CD8-positive, alpha-beta memory T cell (primary cell): ENCODE measurements around the gene RTN3. TPM values are rescaled to one million over a fixed set of nuclear protein-coding genes. Genes with fewer than 3 reads are reported as not detected.
"Not testable (repeated sequence)": the region's sequence is repeated elsewhere in the genome, so short reads cannot be mapped to it uniquely, and the experiment has no call there.

Source experiments
- CTCF ChIA-PET: fragments of 350-600 bp; sonication (Branson Sonifier 250); formaldehyde crosslinking; loops from one replicate; lab custom pipeline; 2021; ENCODE audit warnings: antibody characterized with exemption; lab: Charles Lee
- POLR2A ChIA-PET: fragments of 350-600 bp; sonication (Branson Sonifier 250); formaldehyde crosslinking; loops from one replicate; lab custom pipeline; 2021; ENCODE audit warnings: antibody characterized with exemption; lab: Charles Lee
- DNase-seq, 5 donors: peaks; one replicate each; pipeline versions ENCODE4 v3.0.0 to v3.0.0-alpha.2; 2020 to 2022; ENCODE audit warnings: mixed read lengths in 1 of 5
- H3K27ac ChIP-seq: one replicate; pipeline ENCODE4 v1.7.0; 2013; ENCODE audit warnings: low read depth, mild to moderate bottlenecking, low read length, moderate library complexity
- H3K27me3 ChIP-seq: 2 replicates; pipeline ENCODE4 v1.7.0; 2013; ENCODE audit warnings: low read length, mild to moderate bottlenecking; ENCODE audit not compliant: insufficient read depth, poor library complexity, severe bottlenecking
- H3K36me3 ChIP-seq: 2 replicates; pipeline ENCODE4 v1.7.0; 2013; ENCODE audit warnings: mild to moderate bottlenecking, low read length, moderate library complexity; ENCODE audit not compliant: insufficient read depth
- H3K4me1 ChIP-seq: 2 replicates; pipeline ENCODE4 v1.7.0; 2013; ENCODE audit warnings: mild to moderate bottlenecking, low read length, moderate library complexity; ENCODE audit not compliant: insufficient read depth
- H3K4me3 ChIP-seq: 2 replicates; pipeline ENCODE4 v1.7.0; 2013; ENCODE audit warnings: mild to moderate bottlenecking, low read length
- H3K9me3 ChIP-seq: 2 replicates; pipeline ENCODE4 v1.7.0; 2013; ENCODE audit warnings: mild to moderate bottlenecking, low read length
- H3K27ac Mint-ChIP-seq, 8 donors: one replicate each; pipeline ENCODE4 v1.8.0; 2020 to 2021; ENCODE audit warnings: mixed read lengths in 8 of 8, mild to moderate bottlenecking in 6 of 8, inconsistent platforms in 3 of 8, moderate library complexity in 3 of 8
- H3K27me3 Mint-ChIP-seq, 2 donors: one replicate each; pipeline ENCODE4 v1.8.0; 2020 to 2021; ENCODE audit warnings: mixed read lengths in 2 of 2, mild to moderate bottlenecking in 1 of 2, moderate library complexity in 1 of 2
- H3K36me3 Mint-ChIP-seq, 3 donors: one replicate each; pipeline ENCODE4 v1.8.0; 2020 to 2021; ENCODE audit warnings: mixed read lengths in 3 of 3, inconsistent platforms in 1 of 3, mild to moderate bottlenecking in 1 of 3
- H3K4me1 Mint-ChIP-seq, 3 donors: one replicate each; pipeline ENCODE4 v1.8.0; 2020 to 2021; ENCODE audit warnings: mixed read lengths in 3 of 3, inconsistent platforms in 1 of 3, mild to moderate bottlenecking in 1 of 3
- H3K4me3 Mint-ChIP-seq, 7 donors: one replicate each; pipeline ENCODE4 v1.8.0; 2020 to 2021; ENCODE audit warnings: mixed read lengths in 7 of 7, mild to moderate bottlenecking in 6 of 7, moderate library complexity in 4 of 7, inconsistent platforms in 2 of 7
- H3K9me3 Mint-ChIP-seq, 5 donors: one replicate each; pipeline ENCODE4 v1.8.0; 2020 to 2022; ENCODE audit warnings: mixed read lengths in 5 of 5, mild to moderate bottlenecking in 3 of 5, moderate library complexity in 2 of 5, inconsistent platforms in 1 of 5
- polyA plus RNA-seq: library from polyadenylated mRNA; unstranded; fragments of 300-500 nt; fragmentation: Illumina TruSeq; gene quantifications from one replicate; pipeline ENCODE4 v1.2.3, GENCODE V29; 2021
- total RNA-seq, 2 experiments: library from RNA; stranded (reverse); gene quantifications; one replicate each; pipeline ENCODE4 v1.2.3, GENCODE V29; 2021

Gene RTN3
- total and polyA plus RNA-seq, 3 experiments from 2014 or later, result 46.5 to 48.5 (median 48.4) TPM

- DNase-seq, result peak in 4 of 5 donors; percentile 11 to 55 (median 36)
- Mint-ChIP-seq H3K27me3 (peaks cover 4% of the 10 kb centered on the region in 2 donors), H3K4me1 (peaks cover 8 to 17% (median 9%) of the 10 kb centered on the region in 3 donors), H3K36me3 (peaks cover 0 to 7% (median 0%) of the 10 kb centered on the region in 3 donors), H3K9me3 (no peaks in the 10 kb centered on the region), H3K27ac (peak overlapping the region in 7 of 8 donors; percentile 23 to 91 (median 83)), H3K4me3 (peak overlapping the region; percentile 87 to 99 (median 95))
- H3K27me3 ChIP-seq, result no peaks in the 10 kb centered on the region
- no peaks in the 10 kb centered on the region for H3K9me3 ChIP-seq
- peak overlapping the region; percentile 64 for H3K27ac ChIP-seq
- POLR2A ChIA-PET, result interaction anchor here (0.7 kb wide), 2 partner anchors 71 to 911 kb away, joined by 3 read pairs; no protein-coding TSS in a partner anchor
- H3K36me3 ChIP-seq, result no peaks in the 10 kb centered on the region
- H3K4me3 ChIP-seq, result peak overlapping the region; percentile 76
- H3K4me1 ChIP-seq, result peaks cover 8% of the 10 kb centered on the region
- CTCF ChIA-PET, result interaction anchor here (0.6 to 2.7 kb wide), 14 partner anchors 9 to 385 kb away, joined by 3 to 14 read pairs (median 4); partner anchors contain the start of gene ATL3
Measured at GRCh38 chr11:63767565-63768236, 86.4 kb downstream of the RTN3 start.

- H3K27me3 ChIP-seq, result no peaks in the 10 kb centered on the region
- H3K36me3 ChIP-seq, result no peaks in the 10 kb centered on the region
- peaks cover 8 to 17% (median 9%) of the 10 kb centered on the region in 3 donors for H3K4me1 Mint-ChIP-seq
- H3K36me3 Mint-ChIP-seq, result peaks cover 0 to 7% (median 0%) of the 10 kb centered on the region in 3 donors
- no peaks in the 10 kb centered on the region for H3K9me3 ChIP-seq
- POLR2A ChIA-PET, result interaction anchor here (0.5 to 0.7 kb wide), 2 partner anchors 70 to 570 kb away, joined by 3 to 15 read pairs; no protein-coding TSS in a partner anchor
- H3K9me3 Mint-ChIP-seq, result no peaks in the 10 kb centered on the region
- DNase-seq, result peak; percentile 50 to 76 (median 63)
- peaks cover 4 to 9% of the 10 kb centered on the region in 2 donors for H3K27me3 Mint-ChIP-seq
- peak within 1 kb of the TSS in 7 of 8 donors; percentile 23 to 91 (median 83) for H3K27ac Mint-ChIP-seq
- CTCF ChIA-PET, result interaction anchor here (0.7 to 2.7 kb wide), 12 partner anchors 10 to 384 kb away, joined by 3 to 14 read pairs (median 4); partner anchors contain the start of gene ATL3
- peak within 1 kb of the TSS; percentile 76 for H3K4me3 ChIP-seq
- peak within 1 kb of the TSS; percentile 64 for H3K27ac ChIP-seq
- H3K4me1 ChIP-seq, result peaks cover 8% of the 10 kb centered on the region
- peak within 1 kb of the TSS; percentile 87 to 99 (median 95) for H3K4me3 Mint-ChIP-seq
Measured at GRCh38 chr11:63768237-63769041, 87.1 kb downstream of the RTN3 start, which contains the start of gene ZFTA. Gene ZFTA, minus strand, starts transcription at chr11:63768775. Its CDS starts 153 bp downstream, at chr11:63768622.

- Histone ChIP-seq H3K36me3 (no peaks in the 10 kb centered on the region), H3K4me1 (peaks cover 8% of the 10 kb centered on the region), H3K27me3 (no peaks in the 10 kb centered on the region), H3K27ac (no peak overlapping the region), H3K9me3 (no peaks in the 10 kb centered on the region), H3K4me3 (no peak overlapping the region)
- Mint-ChIP-seq H3K27ac (no peak overlapping the region), H3K4me1 (peaks cover 8 to 17% (median 9%) of the 10 kb centered on the region in 3 donors), H3K4me3 (peak overlapping the region in 3 of 7 donors; percentile 34 to 68 (median 43)), H3K36me3 (peaks cover 0 to 7% (median 0%) of the 10 kb centered on the region in 3 donors), H3K27me3 (peaks cover 4 to 9% of the 10 kb centered on the region in 2 donors), H3K9me3 (no peaks in the 10 kb centered on the region)
- CTCF ChIA-PET, result interaction anchor here (1.3 to 2.2 kb wide), 3 partner anchors 68 to 380 kb away, joined by 8 to 14 read pairs (median 10); no protein-coding TSS in a partner anchor
- peak; percentile 20 to 59 (median 32) for DNase-seq
- POLR2A ChIA-PET, result interaction anchor here (0.7 kb wide), 1 partner anchor 173 kb away, joined by 5 read pairs; no protein-coding TSS in a partner anchor
Measured at GRCh38 chr11:63769042-63769713, 87.9 kb downstream of the RTN3 start.

GRCh38 chr11:63769714-63770455, 88.6 kb downstream of the RTN3 start:
- H3K36me3 Mint-ChIP-seq, result peaks cover 0 to 7% (median 0%) of the 10 kb centered on the region in 3 donors
- H3K27me3 Mint-ChIP-seq, result peaks cover 5 to 9% of the 10 kb centered on the region in 2 donors
- Histone ChIP-seq H3K27me3 (no peaks in the 10 kb centered on the region), H3K27ac (no peak overlapping the region), H3K36me3 (no peaks in the 10 kb centered on the region), H3K4me1 (peaks cover 8% of the 10 kb centered on the region), H3K4me3 (no peak overlapping the region), H3K9me3 (no peaks in the 10 kb centered on the region)
- H3K4me1 Mint-ChIP-seq, result peaks cover 8 to 17% (median 9%) of the 10 kb centered on the region in 3 donors
- ChIA-PET CTCF (interaction anchor here (1.3 kb wide), 1 partner anchor 176 kb away, joined by 8 read pairs; no protein-coding TSS in a partner anchor), POLR2A (interaction anchor here (0.7 kb wide), 1 partner anchor 173 kb away, joined by 5 read pairs; no protein-coding TSS in a partner anchor)
- H3K27ac Mint-ChIP-seq, result peak overlapping the region in 1 of 8 donors; percentile 91
- no peak for DNase-seq
- no peaks in the 10 kb centered on the region for H3K9me3 Mint-ChIP-seq
- peak overlapping the region; percentile 73 to 86 (median 75) for H3K4me3 Mint-ChIP-seq

GRCh38 chr11:63770763-63771162, 89.5 kb downstream of the RTN3 start:
- ChIA-PET POLR2A (interaction anchor here (0.6 kb wide), 1 partner anchor 9 kb away, joined by 4 read pairs; no protein-coding TSS in a partner anchor), CTCF (no interaction called here)
- Mint-ChIP-seq H3K4me3 (peak overlapping the region in 6 of 7 donors; percentile 21 to 83 (median 48)), H3K9me3 (no peaks in the 10 kb centered on the region), H3K27me3 (peaks cover 5 to 9% of the 10 kb centered on the region in 2 donors), H3K4me1 (peaks cover 8 to 17% (median 9%) of the 10 kb centered on the region in 3 donors), H3K27ac (no peak overlapping the region), H3K36me3 (peaks cover 0 to 7% (median 0%) of the 10 kb centered on the region in 3 donors)
- no peak for DNase-seq
- Histone ChIP-seq H3K4me1 (peaks cover 8% of the 10 kb centered on the region), H3K36me3 (no peaks in the 10 kb centered on the region), H3K27me3 (no peaks in the 10 kb centered on the region), H3K9me3 (no peaks in the 10 kb centered on the region), H3K4me3 (no peak overlapping the region), H3K27ac (no peak overlapping the region)

GRCh38 chr11:63771741-63772318, 90.5 kb downstream of the RTN3 start:
- H3K27ac ChIP-seq, POLR2A ChIA-PET, H3K9me3 Mint-ChIP-seq, CTCF ChIA-PET, H3K4me1 ChIP-seq, H3K36me3 Mint-ChIP-seq, H3K36me3 ChIP-seq, DNase-seq, H3K4me3 Mint-ChIP-seq, H3K9me3 ChIP-seq, H3K4me3 ChIP-seq, H3K27me3 Mint-ChIP-seq, H3K27me3 ChIP-seq: not testable (repeated sequence)
- Mint-ChIP-seq H3K4me1 (peaks cover 8 to 14% (median 9%) of the 10 kb centered on the region in 3 donors), H3K27ac (peak overlapping the region in 2 of 8 donors; percentile 10 to 75)
